ENCODE measurements around the gene RALGAPB. TPM values are rescaled to one million over a fixed set of nuclear protein-coding genes. Genes with fewer than 3 reads are reported as not detected.
"Not testable (repeated sequence)": the region's sequence is repeated elsewhere in the genome, so short reads cannot be mapped to it uniquely, and the experiment has no call there.

The RALGAPB gene
- total RNA-seq, 4 donors from 2014 or later: 34.4 to 86.7 (median 44.2) TPM

- Histone ChIP-seq H3K4me3 (peak overlapping the region; percentile 87), H3K27ac (no peak overlapping the region), H3K27me3 (no peaks in the 10 kb centered on the region), H3K9me3 (no peaks in the 10 kb centered on the region), H3K4me1 (peaks cover 29% of the 10 kb centered on the region), H3K36me3 (peaks cover 52% of the 10 kb centered on the region)
- 92% methylated on average over 9 of the region's 9 CpGs for WGBS
- no peak for DNase-seq (ENCODE audit: low spot score in 2 of 2)
- TF ChIP-seq POLR2AphosphoS5 (IDR thresholded peaks at IDR 0.05) (no peak), EP300 (IDR thresholded peaks at IDR 0.05) (no peak), CTCF (IDR thresholded peaks at IDR 0.05) (no peak), POLR2A (IDR thresholded peaks at IDR 0.05) (no peak)
Observed at GRCh38 chr20:38433304-38433972, 39.2 kb upstream of the RALGAPB start.

- Histone ChIP-seq H3K4me1 (peaks cover 29% of the 10 kb centered on the region), H3K4me3 (peak overlapping the region; percentile 87), H3K9me3 (no peaks in the 10 kb centered on the region), H3K36me3 (peaks cover 43% of the 10 kb centered on the region), H3K27me3 (peaks cover 2% of the 10 kb centered on the region), H3K27ac (peak overlapping the region; percentile 89)
- 4% methylated on average over 11 of the region's 16 CpGs for WGBS
- no peak for DNase-seq (ENCODE audit: low spot score in 2 of 2)
- TF ChIP-seq EP300 (IDR thresholded peaks at IDR 0.05) (no peak), POLR2A (IDR thresholded peaks at IDR 0.05) (no peak), POLR2AphosphoS5 (IDR thresholded peaks at IDR 0.05) (no peak)
Observed at GRCh38 chr20:38434301-38434741, 38.3 kb upstream of the RALGAPB start.

GRCh38 chr20:38434770-38435554 lies 37.7 kb upstream of the RALGAPB start, which contains the start of gene SNHG17:
SNHG17 (minus strand) TSS chr20:38435328.
- Histone ChIP-seq H3K36me3 (peaks cover 37% of the 10 kb centered on the region), H3K27me3 (peaks cover 2% of the 10 kb centered on the region), H3K9me3 (no peaks in the 10 kb centered on the region), H3K27ac (peak within 1 kb of the TSS; percentile 89), H3K4me3 (peak within 1 kb of the TSS; percentile 87), H3K4me1 (peaks cover 29% of the 10 kb centered on the region)
- peak; percentile 93 to 94 for DNase-seq (ENCODE audit: low spot score in 2 of 2)
- TF ChIP-seq POLR2A (IDR thresholded peaks at IDR 0.05): peak; percentile 16 to 82
- TF ChIP-seq EP300 (IDR thresholded peaks at IDR 0.05): no peak
- TF ChIP-seq POLR2AphosphoS5 (IDR thresholded peaks at IDR 0.05): peak; percentile 66 to 99 (median 74)
- peak; percentile 99 to 100 for TF ChIP-seq CTCF (IDR thresholded peaks at IDR 0.05)
- whole genome bisulfite sequencing: under 1% methylated on average over 58 of the region's 65 CpGs

- Histone ChIP-seq H3K4me3 (no peak overlapping the region), H3K27me3 (peaks cover 2% of the 10 kb centered on the region), H3K9me3 (no peaks in the 10 kb centered on the region), H3K4me1 (peaks cover 29% of the 10 kb centered on the region), H3K36me3 (peaks cover 31% of the 10 kb centered on the region), H3K27ac (no peak overlapping the region)
- 54% methylated on average over 6 of the region's 6 CpGs for WGBS
- TF ChIP-seq EP300 (IDR thresholded peaks at IDR 0.05) (no peak), POLR2A (IDR thresholded peaks at IDR 0.05) (no peak), POLR2AphosphoS5 (IDR thresholded peaks at IDR 0.05) (no peak), CTCF (IDR thresholded peaks at IDR 0.05) (no peak)
- DNase-seq (ENCODE audit: low spot score in 2 of 2): no peak
Observed at GRCh38 chr20:38435555-38435939, 37.1 kb upstream of the RALGAPB start.

- Histone ChIP-seq H3K27me3 (peaks cover 2% of the 10 kb centered on the region), H3K4me3 (no peak overlapping the region), H3K27ac (no peak overlapping the region), H3K9me3 (no peaks in the 10 kb centered on the region), H3K36me3 (peaks cover 9% of the 10 kb centered on the region), H3K4me1 (peaks cover 24% of the 10 kb centered on the region)
- no peak for TF ChIP-seq POLR2A (IDR thresholded peaks at IDR 0.05)
- no peak for TF ChIP-seq CTCF (IDR thresholded peaks at IDR 0.05)
- no peak for TF ChIP-seq EP300 (IDR thresholded peaks at IDR 0.05)
- TF ChIP-seq POLR2AphosphoS5 (IDR thresholded peaks at IDR 0.05): no peak
- 69% methylated on average over 5 of the region's 6 CpGs for WGBS
- no peak for DNase-seq (ENCODE audit: low spot score in 2 of 2)
Observed at GRCh38 chr20:38437796-38438195, 34.8 kb upstream of the RALGAPB start.

GRCh38 chr20:38441110-38441509 lies 31.5 kb upstream of the RALGAPB start:
- DNase-seq (ENCODE audit: low spot score in 2 of 2); H3K36me3 ChIP-seq; H3K27ac ChIP-seq; H3K9me3 ChIP-seq; H3K4me3 ChIP-seq; H3K4me1 ChIP-seq; H3K27me3 ChIP-seq: not testable (repeated sequence)
- WGBS: 96% methylated on average over 8 of the region's 8 CpGs

Measured in suprapubic skin (tissue), 4 donors.